Esophagus muscularis mucosa (tissue), 3 donors: ENCODE results near the gene SYT5.

ENCODE experiments used
- POLR2A ChIP-seq: fragments of 450-650 bp; IDR thresholded peaks from one replicate; pipeline ENCODE4 v1.6.1; 2017; ENCODE audit warnings: antibody characterized with exemption, moderate library complexity, mild to moderate bottlenecking, low read depth
- TF ChIP-seq, protein P1 (sequence below), 3 experiments: fragments of 200-600 bp in 2 of 3; fragments of 450-650 bp in 1 of 3; sonication (generic) in 2 of 3; IDR thresholded peaks; one replicate each; pipeline ENCODE4 v1.5.1; 2017 to 2019; ENCODE audit warnings: antibody characterized with exemption in 3 of 3, mild to moderate bottlenecking in 2 of 3, moderate library complexity in 1 of 3

- TF ChIP-seq, protein P1, sequence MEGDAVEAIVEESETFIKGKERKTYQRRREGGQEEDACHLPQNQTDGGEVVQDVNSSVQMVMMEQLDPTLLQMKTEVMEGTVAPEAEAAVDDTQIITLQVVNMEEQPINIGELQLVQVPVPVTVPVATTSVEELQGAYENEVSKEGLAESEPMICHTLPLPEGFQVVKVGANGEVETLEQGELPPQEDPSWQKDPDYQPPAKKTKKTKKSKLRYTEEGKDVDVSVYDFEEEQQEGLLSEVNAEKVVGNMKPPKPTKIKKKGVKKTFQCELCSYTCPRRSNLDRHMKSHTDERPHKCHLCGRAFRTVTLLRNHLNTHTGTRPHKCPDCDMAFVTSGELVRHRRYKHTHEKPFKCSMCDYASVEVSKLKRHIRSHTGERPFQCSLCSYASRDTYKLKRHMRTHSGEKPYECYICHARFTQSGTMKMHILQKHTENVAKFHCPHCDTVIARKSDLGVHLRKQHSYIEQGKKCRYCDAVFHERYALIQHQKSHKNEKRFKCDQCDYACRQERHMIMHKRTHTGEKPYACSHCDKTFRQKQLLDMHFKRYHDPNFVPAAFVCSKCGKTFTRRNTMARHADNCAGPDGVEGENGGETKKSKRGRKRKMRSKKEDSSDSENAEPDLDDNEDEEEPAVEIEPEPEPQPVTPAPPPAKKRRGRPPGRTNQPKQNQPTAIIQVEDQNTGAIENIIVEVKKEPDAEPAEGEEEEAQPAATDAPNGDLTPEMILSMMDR (IDR thresholded peaks at IDR 0.05): no peak
- TF ChIP-seq POLR2A: no peak
Observed at GRCh38 chr19:55175117-55175867, 4.8 kb downstream of the SYT5 start.
